Fibroblast of villous mesenchyme (primary cell): ENCODE results near the gene HIPK4. TPM values are rescaled to one million over a fixed set of nuclear protein-coding genes. Genes with fewer than 3 reads are reported as not detected.

Experiments
- DNase-seq: peaks from one replicate; pipeline ENCODE4 v3.0.0-alpha.2; 2010; ENCODE audit warnings: low read depth
- H3K4me3 ChIP-seq: 2 replicates; pipeline ENCODE4 v1.5.1; 2011; ENCODE audit warnings: low read depth, mild to moderate bottlenecking, low read length
- CTCF ChIP-seq: IDR thresholded peaks from 2 replicates; pipeline ENCODE4 v1.5.1; 2012; ENCODE audit warnings: low read depth, mild to moderate bottlenecking, low read length; ENCODE audit not compliant: insufficient read depth
- total RNA-seq: library from RNA; depleted of rRNA; stranded (reverse); fragments of >200 nt; gene quantifications from 2 replicates; pipeline ENCODE4 v1.2.3, GENCODE V29; 2012

The HIPK4 gene
- total RNA-seq, 1 donor: under 0.01 TPM

- H3K4me3 ChIP-seq: peak overlapping the region; percentile 84
- TF ChIP-seq CTCF: no peak
- DNase-seq: peak; percentile 27
Observed at GRCh38 chr19:40424637-40425449, 34.9 kb upstream of the HIPK4 start.

GRCh38 chr19:40423938-40424337, 34.0 kb upstream of the HIPK4 start:
- no peak for TF ChIP-seq CTCF
- no peak for DNase-seq
- peak overlapping the region; percentile 84 for H3K4me3 ChIP-seq

- no peak overlapping the region for H3K4me3 ChIP-seq
- no peak for TF ChIP-seq CTCF
- no peak for DNase-seq
Observed at GRCh38 chr19:40422748-40423566, 33.0 kb upstream of the HIPK4 start.

- no peak for DNase-seq
- no peak for TF ChIP-seq CTCF
- no peak overlapping the region for H3K4me3 ChIP-seq
Observed at GRCh38 chr19:40421993-40422747, 32.2 kb upstream of the HIPK4 start.

- peak overlapping the region; percentile 72 for H3K4me3 ChIP-seq
- peak; percentile 96 for TF ChIP-seq CTCF
- peak; percentile 94 for DNase-seq
Observed at GRCh38 chr19:40420766-40421765, 31.1 kb upstream of the HIPK4 start.

GRCh38 chr19:40420451-40420765, 30.4 kb upstream of the HIPK4 start:
- H3K4me3 ChIP-seq: peak overlapping the region; percentile 72
- TF ChIP-seq CTCF: no peak
- no peak for DNase-seq
